HG02884 (cell line): Measurements from ENCODE around the gene HTT.

Experiments used
- ATAC-seq: cut with Tn5 transposase; IDR thresholded peaks from one replicate; pipeline ENCODE4 v1.9.1; 2021; ENCODE audit warnings: mild to moderate bottlenecking, moderate library complexity; ENCODE audit not compliant: unreplicated experiment

HTT gene

DNA sequence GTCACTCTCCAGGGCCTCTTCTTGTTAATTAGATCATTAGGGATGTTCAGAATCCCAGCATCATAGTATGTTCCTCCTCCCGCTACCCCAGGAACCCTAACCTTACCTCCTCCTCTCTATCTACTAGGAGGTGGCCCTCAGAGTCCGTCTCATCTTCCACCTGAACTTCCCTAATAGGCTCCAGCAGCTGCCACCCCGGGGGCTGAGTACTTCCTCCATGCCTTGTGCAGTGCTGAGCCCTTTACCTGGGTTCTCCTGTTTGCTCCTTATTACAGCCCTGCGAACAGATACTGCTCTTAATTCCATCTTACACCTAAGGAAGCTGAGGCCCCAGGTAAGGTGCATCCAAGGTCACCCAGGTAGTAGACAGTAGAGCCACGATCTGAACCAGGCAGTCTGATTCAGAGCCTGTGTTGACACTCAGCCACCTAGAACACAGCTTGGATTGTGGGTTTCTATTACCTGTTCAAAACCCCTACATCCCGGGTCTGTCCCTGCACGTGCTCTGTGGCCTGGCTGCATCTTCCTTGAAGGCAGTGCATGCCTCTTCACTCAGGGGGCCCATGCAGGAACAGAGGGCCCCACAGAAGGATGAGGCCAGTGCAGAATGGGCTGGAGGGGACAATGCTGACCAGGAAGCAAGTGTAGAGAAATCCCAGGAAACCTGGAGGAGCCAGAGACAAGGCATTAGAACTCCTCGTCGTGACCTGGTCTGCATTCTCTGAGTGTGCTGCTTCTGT, 123.1 kb downstream of the HTT start:
- ATAC-seq = no peak

DNA sequence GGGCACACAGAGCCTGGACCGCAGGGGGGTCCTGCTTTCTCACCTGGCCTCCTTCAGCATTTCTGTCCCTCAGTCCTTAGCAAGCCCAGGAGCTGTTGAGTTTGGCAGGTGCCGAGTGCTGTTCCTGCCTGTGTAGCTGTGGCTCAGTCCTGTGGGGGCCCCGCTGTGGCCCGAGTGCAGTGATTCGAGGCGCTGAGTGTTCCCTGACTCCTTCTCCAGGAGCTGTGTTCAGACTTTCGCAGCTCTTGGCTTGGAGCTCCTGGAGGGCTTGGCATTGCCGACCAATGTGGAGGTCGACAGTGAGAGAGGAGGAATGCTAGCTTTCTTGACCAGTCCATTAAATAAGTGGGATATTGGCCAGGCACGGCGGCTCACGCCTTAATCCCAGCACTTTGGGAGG, 124.4 kb downstream of the HTT start:
- ATAC-seq = no peak

DNA sequence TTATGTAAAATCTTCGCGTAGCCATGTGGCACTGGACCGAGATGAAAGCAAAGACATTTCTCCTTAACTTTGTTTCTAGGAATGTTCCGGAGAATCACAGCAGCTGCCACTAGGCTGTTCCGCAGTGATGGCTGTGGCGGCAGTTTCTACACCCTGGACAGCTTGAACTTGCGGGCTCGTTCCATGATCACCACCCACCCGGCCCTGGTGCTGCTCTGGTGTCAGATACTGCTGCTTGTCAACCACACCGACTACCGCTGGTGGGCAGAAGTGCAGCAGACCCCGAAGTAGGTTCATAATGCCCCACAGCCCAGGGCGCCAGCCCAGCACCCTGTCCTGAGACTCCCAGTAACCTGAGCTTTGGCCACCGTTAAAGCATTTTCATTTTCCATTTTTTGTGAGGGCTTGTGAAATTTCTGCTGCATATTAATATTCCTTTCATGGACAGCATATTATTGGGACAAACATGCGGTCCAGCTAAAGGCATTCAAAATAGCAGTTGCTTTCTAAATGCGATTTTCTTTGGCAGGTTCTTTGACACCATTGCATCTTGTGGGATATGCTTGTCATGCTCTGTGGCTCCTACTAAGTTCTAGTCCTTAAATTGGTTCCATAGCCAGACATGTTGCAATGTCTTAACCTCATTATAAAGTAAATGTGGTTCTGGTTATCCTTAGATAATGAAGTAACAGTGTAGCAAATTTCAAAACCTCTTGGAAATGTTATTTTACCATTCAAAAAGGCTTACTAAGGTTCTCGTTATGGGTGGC, 125.4 kb downstream of the HTT start:
- no peak for ATAC-seq

DNA sequence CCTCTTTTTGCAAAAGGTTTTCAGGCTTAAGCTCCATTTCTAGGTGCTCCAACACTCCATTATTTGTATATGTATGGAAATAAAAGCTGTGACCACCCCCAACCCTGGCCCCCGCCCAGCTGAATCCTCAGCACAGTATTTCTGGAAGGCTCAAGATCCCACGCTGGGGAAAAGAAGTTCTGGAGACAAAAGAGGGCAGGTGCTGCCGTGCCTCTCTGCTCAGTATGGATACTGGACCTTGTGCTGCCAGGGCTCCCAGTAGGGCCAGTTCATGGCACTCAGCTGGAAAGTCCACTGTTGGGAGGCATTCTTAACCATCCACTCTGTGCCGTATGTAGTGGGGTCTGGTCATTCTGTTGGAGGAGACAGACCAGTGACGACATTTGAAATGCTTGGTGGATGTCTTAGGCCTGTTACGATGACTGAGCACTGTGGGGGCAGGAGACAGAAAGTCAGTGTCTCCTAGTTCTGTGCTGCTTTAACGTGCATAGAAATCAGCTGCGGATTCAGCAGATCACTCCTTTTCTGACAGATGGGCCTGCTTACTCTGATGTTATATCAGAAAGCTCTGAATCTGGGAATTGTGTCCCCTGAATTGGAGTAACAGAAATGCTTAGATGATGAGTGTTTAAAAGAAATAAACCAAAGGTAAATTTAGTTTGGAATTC, 126.1 kb downstream of the HTT start:
- ATAC-seq = no peak

DNA sequence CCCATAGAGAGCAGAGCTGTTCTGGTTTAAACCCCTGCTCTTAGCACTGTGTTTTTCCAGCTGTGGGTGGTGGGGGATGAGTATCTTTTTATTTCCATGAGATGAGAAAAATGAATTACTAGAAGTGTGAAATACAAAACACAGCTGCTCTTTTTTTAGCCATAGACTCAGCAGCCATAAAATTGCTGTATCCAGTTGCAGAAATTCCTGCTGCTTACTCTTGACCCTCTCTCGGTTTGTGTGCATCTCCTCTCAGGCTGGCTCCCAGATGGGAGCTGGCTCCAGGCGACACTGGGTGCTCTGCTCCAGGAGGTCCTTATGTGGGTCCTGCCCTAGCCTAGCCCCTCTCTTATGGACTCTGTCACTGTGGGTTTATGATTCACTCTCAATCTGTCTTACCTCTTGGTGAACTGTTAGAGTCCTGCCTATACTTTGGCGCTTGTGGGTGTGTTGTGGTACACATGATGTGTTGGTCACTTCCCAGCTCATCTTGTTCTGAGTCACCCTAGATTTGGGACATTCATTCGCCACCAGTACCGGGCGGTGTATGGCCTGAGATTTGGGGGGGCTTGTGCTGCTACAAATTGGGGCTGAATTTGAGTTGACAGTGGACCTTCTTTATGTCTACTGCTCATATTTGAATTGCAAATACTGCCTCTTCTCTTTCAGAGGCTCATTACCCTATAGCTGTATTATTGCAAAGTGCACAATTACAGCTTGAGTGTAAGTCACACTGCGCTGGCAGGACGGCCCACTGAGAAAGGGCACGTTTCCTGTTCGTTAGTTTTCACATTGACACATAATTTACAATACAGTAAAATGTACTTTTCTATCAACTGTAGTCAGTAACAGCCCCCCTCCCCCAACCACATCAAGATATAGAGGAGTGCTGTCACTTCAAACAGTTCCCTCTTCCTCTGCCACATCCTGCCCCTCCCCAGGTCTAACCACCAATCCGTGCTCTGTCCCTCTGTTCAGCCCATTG, 127.5 kb downstream of the HTT start:
- ATAC-seq = peak; percentile 76

DNA sequence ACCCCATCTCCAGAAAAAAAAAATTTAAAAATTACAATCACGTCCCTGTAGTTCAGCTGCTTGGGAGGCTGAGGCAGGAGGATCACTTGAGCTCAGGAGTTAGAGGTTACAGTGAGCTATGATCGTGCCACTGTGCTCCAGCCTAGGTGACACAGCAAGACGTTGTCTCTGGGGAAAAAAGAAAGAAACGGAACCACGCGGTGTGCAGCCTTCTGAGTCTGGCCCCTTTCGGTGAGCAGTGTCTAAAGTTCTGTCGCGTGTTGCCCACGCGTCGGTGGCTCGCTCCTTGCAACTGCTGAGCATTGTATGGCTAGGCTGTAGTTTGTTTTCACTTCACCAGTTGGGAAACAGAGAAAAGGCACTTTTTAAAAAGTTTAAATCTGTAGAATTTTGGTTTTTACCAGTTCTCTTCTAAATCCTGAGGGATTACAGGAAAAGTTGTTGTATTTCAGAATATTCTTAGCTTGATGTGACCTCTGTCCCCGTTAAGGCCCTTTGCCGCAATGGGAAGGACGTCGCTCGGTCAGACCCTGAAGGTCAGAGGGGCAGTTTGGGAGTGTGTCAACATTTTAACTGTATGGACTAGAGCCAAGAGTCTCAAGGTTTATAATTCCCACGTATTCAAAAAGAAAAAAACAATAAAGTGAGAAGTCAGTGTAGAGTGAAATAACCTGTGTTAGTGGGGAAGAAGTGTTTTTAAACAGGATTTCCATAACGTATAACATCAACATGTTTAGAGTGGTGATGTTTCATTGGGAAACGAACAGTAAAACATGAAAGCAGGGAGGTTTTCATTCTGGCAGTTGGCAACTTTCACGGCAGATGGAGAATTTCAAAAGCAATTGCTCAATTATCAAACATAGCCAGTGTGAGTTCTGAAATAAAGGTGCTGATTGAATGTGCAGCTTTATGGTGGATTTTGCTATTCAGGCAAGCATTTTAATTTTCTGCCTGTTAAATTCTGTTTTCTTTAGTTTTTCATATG, 128.6 kb downstream of the HTT start:
- peak; percentile 13 for ATAC-seq

DNA sequence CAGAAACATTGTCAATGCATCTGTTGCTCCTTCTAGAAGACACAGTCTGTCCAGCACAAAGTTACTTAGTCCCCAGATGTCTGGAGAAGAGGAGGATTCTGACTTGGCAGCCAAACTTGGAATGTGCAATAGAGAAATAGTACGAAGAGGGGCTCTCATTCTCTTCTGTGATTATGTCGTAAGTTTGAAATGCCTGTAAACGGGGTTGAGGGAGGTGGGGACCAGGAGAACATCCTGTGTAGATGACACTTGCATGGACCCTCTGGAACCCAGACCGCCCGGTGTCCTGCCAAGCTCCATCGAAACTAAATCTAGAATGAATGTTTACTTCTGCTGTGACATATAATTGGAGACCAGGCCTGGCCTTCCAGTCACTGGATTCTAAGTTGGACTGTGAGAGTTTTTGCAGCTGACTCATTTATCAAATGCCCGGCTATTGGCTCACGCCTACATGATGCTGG, 129.5 kb downstream of the HTT start:
- ATAC-seq = no peak

DNA sequence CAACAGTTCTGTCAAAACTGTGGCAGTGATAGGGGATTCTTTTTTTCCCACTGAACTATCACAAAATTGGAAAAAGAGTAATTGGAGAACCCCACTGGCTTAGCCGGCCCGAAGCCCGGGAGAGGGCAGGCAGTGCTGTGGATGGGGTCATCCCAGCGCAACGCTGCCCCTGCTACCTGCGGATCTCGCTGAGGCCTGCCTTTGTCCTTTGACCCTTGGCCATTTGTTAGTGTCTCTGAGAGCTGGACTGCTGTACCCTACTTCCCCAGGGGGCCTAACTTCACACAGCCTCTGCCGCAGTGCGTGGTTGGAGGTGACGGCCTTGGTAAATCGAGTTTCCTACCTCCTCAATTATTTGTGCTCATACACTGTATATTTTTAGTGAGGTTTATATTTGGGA, 131.5 kb downstream of the HTT start:
- ATAC-seq = no peak

DNA sequence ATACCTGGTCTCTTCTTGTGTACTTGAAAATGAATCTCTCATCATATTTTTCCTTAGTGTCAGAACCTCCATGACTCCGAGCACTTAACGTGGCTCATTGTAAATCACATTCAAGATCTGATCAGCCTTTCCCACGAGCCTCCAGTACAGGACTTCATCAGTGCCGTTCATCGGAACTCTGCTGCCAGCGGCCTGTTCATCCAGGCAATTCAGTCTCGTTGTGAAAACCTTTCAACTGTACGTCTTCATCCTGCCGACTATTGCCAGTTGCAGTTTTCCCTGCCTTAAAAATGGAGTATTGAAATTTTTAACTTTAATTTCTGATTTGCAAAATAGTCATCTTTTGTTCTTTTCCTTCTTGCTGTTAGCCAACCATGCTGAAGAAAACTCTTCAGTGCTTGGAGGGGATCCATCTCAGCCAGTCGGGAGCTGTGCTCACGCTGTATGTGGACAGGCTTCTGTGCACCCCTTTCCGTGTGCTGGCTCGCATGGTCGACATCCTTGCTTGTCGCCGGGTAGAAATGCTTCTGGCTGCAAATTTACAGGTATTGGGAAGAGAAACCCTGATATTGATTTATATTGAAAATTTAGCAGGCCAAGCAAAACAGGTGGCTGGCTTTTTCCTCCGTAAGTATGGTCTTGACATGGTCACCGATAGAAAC, 132.1 kb downstream of the HTT start:
- no peak for ATAC-seq

DNA sequence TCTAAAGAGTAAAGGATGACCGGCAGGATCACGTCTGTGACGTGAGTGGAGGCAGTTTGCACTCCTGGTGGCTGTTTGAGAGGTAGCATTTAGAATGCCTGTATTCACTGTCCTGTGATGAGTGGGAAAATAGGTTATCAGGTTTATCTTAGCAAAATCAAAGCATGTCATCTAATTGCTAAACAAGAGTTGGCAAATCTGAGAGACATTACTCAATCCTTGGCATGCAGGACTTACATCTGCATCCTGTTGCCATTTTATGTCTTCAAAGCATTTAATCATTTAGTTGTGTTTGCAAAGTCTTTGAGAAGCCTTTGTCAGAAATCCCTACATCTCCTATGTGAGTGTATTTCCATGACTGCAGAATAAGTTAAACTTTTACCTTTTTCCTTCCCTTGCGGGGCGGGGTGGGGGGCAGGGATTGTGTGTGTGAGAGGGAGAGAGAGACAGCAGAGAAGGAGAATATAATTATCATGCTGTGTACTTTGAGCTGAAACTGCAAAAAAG, 133.1 kb downstream of the HTT start:
- ATAC-seq = no peak

DNA sequence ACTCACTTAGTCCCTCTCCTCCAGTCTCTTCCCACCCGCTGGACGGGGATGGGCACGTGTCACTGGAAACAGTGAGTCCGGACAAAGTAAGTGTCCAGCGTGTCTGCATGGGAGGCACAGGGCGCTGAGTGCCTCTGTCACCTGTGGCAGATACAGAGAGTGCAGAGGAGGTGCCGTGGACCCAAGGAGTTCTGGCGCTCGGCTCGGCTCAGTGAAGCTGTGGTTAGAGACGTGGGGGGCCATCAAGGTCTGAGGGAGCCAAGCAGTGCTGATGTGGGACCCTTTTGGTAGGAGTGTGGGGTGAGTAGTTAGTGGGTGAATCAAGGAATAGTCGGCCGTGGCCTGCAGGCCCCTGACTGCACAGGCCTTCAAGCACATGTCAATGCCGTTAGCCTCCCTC, 134.3 kb downstream of the HTT start:
- ATAC-seq = no peak

DNA sequence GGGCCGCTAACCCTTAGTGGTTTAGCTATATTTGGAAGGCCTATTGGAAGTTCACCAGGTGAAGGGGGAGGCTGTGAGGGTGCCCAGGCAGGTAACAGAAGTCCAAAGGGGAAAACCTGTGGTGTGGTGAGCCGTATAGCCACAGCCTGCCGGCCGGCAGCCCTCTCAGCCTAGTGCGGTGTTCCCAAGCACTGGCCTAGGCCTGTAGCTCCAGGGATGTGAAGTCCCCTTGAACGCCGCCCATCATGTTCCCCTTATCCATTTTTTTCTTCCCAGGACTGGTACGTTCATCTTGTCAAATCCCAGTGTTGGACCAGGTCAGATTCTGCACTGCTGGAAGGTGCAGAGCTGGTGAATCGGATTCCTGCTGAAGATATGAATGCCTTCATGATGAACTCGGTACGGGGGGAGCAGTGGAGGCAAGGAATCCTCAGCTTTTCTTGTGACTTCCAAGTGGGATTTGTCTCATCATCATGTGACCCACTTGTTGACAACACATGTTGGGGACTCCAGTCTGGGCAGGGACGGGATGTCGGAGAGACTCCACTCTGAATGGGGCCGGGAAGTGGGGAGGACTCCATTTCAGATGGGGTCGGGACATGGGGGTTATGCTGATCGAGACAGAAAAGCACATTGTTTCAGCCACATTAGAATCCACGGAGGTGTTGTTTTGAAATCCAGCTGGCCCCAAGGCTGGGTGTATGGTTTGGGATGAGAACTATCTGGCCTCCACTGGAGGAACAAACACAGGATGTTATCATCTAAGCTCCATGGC, 135.3 kb downstream of the HTT start:
- no peak for ATAC-seq

DNA sequence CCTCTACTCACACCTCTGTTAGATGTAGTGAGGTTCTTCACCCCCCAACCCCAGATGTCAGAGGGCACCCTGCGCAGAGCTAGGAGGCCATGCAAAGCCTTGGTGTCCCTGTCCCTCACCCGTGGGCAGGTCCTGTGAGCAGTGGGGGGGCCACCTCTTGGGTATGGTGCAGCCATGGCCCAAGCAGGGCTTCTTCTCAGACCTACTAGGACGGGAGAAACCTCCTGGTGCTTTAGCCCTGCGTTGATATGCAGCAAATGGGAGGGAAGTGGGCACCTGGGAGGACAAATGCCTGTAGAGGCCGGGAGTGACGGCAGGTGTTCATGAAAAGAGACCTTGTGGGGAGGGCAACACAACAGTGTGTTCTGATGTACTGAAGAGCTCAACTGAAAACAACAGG, 136.0 kb downstream of the HTT start:
- no peak for ATAC-seq

DNA sequence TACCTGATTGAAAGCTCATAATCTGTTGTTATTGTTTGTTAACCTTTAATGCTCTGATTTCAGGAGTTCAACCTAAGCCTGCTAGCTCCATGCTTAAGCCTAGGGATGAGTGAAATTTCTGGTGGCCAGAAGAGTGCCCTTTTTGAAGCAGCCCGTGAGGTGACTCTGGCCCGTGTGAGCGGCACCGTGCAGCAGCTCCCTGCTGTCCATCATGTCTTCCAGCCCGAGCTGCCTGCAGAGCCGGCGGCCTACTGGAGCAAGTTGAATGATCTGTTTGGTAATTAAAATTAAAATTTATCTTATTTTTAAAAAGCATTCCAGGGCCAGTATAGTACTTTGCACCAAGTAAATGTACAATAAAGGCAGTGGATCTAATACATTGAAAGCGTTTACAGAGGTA, 137.4 kb downstream of the HTT start:
- ATAC-seq = no peak

DNA sequence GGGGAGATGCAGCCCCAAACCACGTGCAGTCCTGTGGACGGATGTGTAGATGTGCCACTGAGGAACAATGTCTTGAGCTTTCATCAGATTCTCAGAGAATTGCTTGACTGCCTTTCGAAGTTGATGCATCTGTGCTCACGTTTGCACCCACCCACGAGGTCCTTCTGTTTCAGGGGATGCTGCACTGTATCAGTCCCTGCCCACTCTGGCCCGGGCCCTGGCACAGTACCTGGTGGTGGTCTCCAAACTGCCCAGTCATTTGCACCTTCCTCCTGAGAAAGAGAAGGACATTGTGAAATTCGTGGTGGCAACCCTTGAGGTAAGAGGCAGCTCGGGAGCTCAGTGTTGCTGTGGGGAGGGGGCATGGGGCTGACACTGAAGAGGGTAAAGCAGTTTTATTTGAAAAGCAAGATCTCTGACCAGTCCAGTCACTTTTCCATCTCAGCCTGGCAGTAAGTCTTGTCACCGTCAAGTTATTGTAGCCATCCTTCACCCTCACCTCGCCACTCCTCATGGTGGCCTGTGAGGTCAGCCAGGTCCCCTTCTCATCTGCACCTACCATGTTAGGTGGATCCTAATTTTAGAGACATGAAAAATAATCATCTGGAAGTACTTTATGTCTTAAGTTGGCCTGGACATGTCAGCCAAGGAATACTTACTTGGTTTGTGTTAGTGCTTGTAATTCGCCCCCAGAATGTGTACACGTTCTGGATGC, 138.1 kb downstream of the HTT start:
- ATAC-seq = no peak

DNA sequence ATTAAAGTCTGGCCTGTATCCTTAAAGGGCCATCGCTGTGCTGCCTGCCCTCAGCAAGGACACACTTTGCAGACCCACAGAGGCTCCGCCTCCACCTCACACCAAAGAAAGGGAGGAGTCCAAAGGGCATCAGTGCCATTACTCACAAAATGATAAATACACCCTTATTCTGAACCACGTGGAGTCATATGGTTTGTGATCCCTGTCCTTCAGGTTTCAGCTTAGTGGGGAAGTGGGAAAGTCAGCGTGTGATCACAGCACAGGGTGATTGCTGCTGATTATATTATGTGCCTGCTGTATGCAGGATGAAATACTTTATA, 138.6 kb downstream of the HTT start:
- no peak for ATAC-seq

DNA sequence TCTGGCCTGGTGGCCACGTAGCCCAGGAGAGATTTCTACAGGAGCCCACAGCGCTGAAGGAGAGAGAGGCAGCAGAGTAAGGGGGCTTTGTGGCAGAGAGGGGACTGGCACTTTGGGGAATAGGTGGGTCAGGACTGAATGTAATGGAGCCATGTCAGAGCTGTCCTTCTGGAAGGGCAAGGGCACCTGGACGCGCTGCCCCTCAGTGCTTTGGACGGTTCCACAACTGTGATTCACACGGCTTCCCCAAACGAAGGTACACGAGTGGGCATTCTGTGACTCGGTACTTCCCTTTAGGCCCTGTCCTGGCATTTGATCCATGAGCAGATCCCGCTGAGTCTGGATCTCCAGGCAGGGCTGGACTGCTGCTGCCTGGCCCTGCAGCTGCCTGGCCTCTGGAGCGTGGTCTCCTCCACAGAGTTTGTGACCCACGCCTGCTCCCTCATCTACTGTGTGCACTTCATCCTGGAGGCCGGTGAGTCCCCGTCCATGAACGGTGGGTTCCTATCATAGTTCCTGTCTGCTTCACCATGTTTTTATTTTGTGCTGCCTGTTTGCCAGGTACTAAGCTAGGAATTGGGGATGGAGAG, 139.3 kb downstream of the HTT start:
- no peak for ATAC-seq
